ENCODE measurements around the gene SLC16A7. TPM values are rescaled to one million over a fixed set of nuclear protein-coding genes. Genes with fewer than 3 reads are reported as not detected.

The SLC16A7 gene
- total and polyA plus RNA-seq, 4 donors: 0.88 to 60.2 (median 25.6) TPM

DNA sequence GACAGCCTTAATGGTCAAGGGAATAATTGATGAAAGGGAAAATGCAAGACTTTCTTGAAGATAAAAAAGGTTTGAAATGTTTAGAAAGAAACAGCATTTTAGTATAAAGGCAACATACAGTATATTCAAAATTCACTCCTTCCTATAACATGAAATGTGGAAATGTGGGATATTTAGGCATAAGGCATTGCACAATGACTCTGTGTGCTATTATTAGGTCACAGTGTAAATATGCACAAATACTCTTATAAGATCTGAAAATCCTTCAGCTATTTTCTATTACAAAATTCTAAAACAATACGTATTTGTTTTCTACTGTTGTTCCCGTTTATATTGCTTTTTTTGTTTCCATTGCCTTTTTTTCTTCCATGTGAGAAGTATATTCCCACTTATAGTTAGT, 127.7 kb downstream of the SLC16A7 start:
- 79 to 80% methylated on average over 2 of the region's 2 CpGs for WGBS, 2 donors

DNA sequence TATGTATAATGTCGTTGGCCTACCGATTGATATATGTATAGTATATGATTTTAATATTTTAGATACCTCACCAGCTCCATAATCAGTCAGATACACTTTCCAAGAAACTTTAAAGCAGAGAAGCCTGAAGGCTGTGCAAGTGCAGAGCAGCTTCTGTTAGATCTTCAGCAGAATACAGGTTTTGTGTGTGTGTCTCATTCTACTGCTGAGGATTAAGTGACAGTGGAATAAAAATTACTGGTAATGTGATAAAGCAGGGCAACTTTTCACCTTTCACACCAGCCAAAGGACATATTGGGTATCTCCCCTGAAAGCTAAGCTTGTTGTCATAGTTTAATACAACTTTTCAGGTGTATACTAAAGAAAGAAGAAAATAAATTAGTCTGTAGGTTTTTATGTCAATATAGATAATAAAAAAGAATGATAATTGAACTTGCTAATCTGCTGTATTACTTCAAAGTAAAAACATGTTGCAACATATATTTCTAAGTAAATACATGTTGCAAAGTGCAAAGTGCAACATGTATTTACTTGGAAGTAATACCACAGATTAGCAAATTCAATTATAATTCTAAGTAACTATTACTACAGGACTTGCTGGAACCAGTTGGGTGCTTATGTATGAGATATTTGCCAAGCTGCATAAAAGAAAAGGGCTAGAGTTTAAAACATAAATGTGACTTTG, 128.3 kb downstream of the SLC16A7 start:
- intact Hi-C loops (cut with DNase I): no loop called here
- no peaks in the 10 kb centered on the region for H3K9me3 ChIP-seq (ENCODE audit: control insufficient read depth, low read length)
- no peak overlapping the region for H3K4me3 ChIP-seq (ENCODE audit: low read length in 2 of 2)
- 85 to 89% methylated on average over 2 of the region's 2 CpGs for WGBS, 2 donors
- no peak overlapping the region for H3K27ac ChIP-seq (ENCODE audit: low read depth in 1 of 2, low read length in 2 of 2)
- DNase-seq: no peak
- H3K36me3 ChIP-seq (ENCODE audit: control insufficient read depth in 1 of 2, insufficient read depth in 2 of 2, low read length in 1 of 2): no peaks in the 10 kb centered on the region
- H3K27me3 ChIP-seq (ENCODE audit: control insufficient read depth in 1 of 2, insufficient read depth in 2 of 2, low read length in 1 of 2): no peaks in the 10 kb centered on the region
- H3K4me1 ChIP-seq (ENCODE audit: control insufficient read depth in 1 of 2, insufficient read depth in 2 of 2, low read length in 2 of 2): no peaks in the 10 kb centered on the region
- ATAC-seq (ENCODE audit: low FRiP score): no peak

More for the DNA sequence above, 127.7 kb downstream of the SLC16A7 start:
- Histone ChIP-seq H3K36me3 (ENCODE audit: control insufficient read depth in 1 of 2, insufficient read depth in 2 of 2, low read length in 1 of 2) (no peaks in the 10 kb centered on the region), H3K4me1 (ENCODE audit: control insufficient read depth in 1 of 2, insufficient read depth in 2 of 2, low read length in 2 of 2) (no peaks in the 10 kb centered on the region), H3K27ac (ENCODE audit: low read depth in 1 of 2, low read length in 2 of 2) (no peak overlapping the region), H3K9me3 (ENCODE audit: control insufficient read depth, low read length) (no peaks in the 10 kb centered on the region), H3K4me3 (ENCODE audit: low read length in 2 of 2) (no peak overlapping the region), H3K27me3 (ENCODE audit: control insufficient read depth in 1 of 2, insufficient read depth in 2 of 2, low read length in 1 of 2) (no peaks in the 10 kb centered on the region)
- intact Hi-C loops (cut with DNase I): no loop called here
- ATAC-seq (ENCODE audit: low FRiP score) (no peak), DNase-seq (no peak)

DNA sequence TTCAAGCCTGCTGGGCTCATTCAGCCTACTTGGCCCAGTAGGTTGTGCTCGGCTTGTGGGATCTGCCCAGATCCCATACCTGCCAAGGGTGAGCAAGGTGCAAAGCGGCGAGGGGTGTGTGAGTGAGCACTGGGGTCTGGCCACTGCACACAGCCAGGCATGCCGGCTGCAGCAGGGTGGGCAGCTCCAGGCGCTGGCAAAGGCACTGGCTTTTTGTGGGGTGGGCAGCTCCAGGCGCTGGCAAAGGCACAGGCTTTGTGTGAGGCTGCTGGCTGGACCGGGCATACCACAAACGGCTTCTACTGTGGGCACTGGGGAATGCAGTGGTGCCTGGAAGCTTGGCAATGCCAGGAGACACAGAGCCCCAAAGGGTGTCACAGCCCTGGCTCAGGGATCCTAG, 137.4 kb downstream of the SLC16A7 start:
- Histone ChIP-seq H3K4me1 (ENCODE audit: control insufficient read depth in 1 of 2, insufficient read depth in 2 of 2, low read length in 2 of 2) (peaks cover 0 to 5% of the 10 kb centered on the region in 2 donors), H3K36me3 (ENCODE audit: control insufficient read depth in 1 of 2, insufficient read depth in 2 of 2, low read length in 1 of 2) (no peaks in the 10 kb centered on the region), H3K27me3 (ENCODE audit: control insufficient read depth in 1 of 2, insufficient read depth in 2 of 2, low read length in 1 of 2) (no peaks in the 10 kb centered on the region), H3K9me3 (ENCODE audit: control insufficient read depth, low read length) (no peaks in the 10 kb centered on the region), H3K4me3 (ENCODE audit: low read length in 2 of 2) (no peak overlapping the region), H3K27ac (ENCODE audit: low read depth in 1 of 2, low read length in 2 of 2) (no peak overlapping the region)
- intact Hi-C loops (cut with DNase I): no loop called here
- DNase-seq (peak in 1 of 2 donors; percentile 70), ATAC-seq (ENCODE audit: low FRiP score) (no peak)
- 90 to 92% methylated on average over 8 of the region's 8 CpGs for WGBS, 2 donors

DNA sequence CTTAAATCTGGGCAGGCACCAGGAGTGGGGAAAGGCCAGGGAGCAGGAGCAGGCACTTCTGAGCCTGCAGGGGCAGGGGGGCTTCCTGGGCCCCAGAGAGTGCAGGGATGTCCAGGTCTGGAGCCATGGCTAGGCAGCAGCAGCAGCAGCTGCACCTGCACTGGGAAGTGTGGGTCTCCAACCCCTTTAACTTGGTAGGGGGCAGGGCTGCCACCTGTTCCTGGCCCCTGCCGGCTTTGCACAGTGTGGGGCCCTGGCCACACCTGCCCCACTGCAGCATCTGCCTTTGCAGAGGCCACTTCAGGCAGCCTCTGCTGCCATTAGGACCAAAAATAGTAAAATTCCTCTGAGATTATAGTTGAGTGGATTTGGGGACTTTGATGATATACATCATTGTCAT, 138.5 kb downstream of the SLC16A7 start:
- WGBS, 2 donors: 81 to 92% methylated on average over 1 of the region's 1 CpG
- Histone ChIP-seq H3K27me3 (ENCODE audit: control insufficient read depth in 1 of 2, insufficient read depth in 2 of 2, low read length in 1 of 2) (no peaks in the 10 kb centered on the region), H3K4me3 (ENCODE audit: low read length in 2 of 2) (no peak overlapping the region), H3K4me1 (ENCODE audit: control insufficient read depth in 1 of 2, insufficient read depth in 2 of 2, low read length in 2 of 2) (peaks cover 0 to 5% of the 10 kb centered on the region in 2 donors), H3K36me3 (ENCODE audit: control insufficient read depth in 1 of 2, insufficient read depth in 2 of 2, low read length in 1 of 2) (no peaks in the 10 kb centered on the region), H3K9me3 (ENCODE audit: control insufficient read depth, low read length) (no peaks in the 10 kb centered on the region), H3K27ac (ENCODE audit: low read depth in 1 of 2, low read length in 2 of 2) (no peak overlapping the region)
- ATAC-seq (ENCODE audit: low FRiP score): no peak
- DNase-seq: no peak
- intact Hi-C loops (cut with DNase I): no loop called here

DNA sequence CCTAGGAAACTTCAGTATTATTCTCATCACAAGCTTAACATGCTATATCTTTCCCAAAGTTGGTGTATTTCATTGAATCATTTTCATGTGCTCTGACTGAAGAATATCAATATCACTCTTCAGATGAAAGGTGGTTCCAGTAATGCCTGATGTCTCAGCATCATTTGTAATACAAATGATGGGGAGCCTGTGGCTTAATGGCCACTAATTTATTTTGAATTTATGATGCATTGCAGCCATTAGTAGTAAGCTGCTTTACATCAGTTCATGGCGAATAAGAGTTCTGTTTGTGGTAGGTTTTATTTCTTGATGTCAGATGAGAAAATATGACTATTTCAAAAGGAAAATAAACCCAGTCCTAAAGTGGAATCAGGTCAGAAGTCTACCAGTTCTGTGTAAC, 139.4 kb downstream of the SLC16A7 start:
- Histone ChIP-seq H3K9me3 (ENCODE audit: control insufficient read depth, low read length) (no peaks in the 10 kb centered on the region), H3K27me3 (ENCODE audit: control insufficient read depth in 1 of 2, insufficient read depth in 2 of 2, low read length in 1 of 2) (no peaks in the 10 kb centered on the region), H3K36me3 (ENCODE audit: control insufficient read depth in 1 of 2, insufficient read depth in 2 of 2, low read length in 1 of 2) (no peaks in the 10 kb centered on the region), H3K4me1 (ENCODE audit: control insufficient read depth in 1 of 2, insufficient read depth in 2 of 2, low read length in 2 of 2) (peaks cover 0 to 5% of the 10 kb centered on the region in 2 donors), H3K4me3 (ENCODE audit: low read length in 2 of 2) (no peak overlapping the region), H3K27ac (ENCODE audit: low read depth in 1 of 2, low read length in 2 of 2) (no peak overlapping the region)
- 93 to 94% methylated on average over 1 of the region's 1 CpG for WGBS, 2 donors
- intact Hi-C loops (cut with DNase I): no loop called here
- DNase-seq (no peak), ATAC-seq (ENCODE audit: low FRiP score) (no peak)

DNA sequence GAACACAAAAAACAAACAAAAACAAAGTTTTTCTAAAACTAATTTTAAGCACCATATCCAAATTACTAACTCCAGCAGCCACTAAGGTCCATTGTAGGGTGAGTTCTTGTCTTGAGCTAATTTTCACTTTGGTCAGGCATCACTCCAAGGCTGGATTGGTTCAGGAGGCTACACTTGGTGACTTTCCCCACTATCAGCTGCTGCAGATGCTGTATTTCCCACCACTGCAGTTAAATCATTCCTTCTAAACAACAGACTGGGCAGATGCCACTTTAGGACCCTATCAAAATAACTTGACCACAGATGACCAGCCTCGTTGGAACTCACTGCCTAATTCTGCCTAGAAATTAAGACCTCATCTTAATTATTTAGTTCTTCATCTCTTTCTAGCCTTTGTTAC, 140.5 kb downstream of the SLC16A7 start:
- no peak overlapping the region for H3K27ac ChIP-seq (ENCODE audit: low read depth in 1 of 2, low read length in 2 of 2)
- intact Hi-C loops (cut with DNase I): no loop called here
- H3K4me3 ChIP-seq (ENCODE audit: low read length in 2 of 2): no peak overlapping the region
- peaks cover 0 to 5% of the 10 kb centered on the region in 2 donors for H3K4me1 ChIP-seq (ENCODE audit: control insufficient read depth in 1 of 2, insufficient read depth in 2 of 2, low read length in 2 of 2)
- DNase-seq: no peak
- no peaks in the 10 kb centered on the region for H3K27me3 ChIP-seq (ENCODE audit: control insufficient read depth in 1 of 2, insufficient read depth in 2 of 2, low read length in 1 of 2)
- H3K36me3 ChIP-seq (ENCODE audit: control insufficient read depth in 1 of 2, insufficient read depth in 2 of 2, low read length in 1 of 2): no peaks in the 10 kb centered on the region
- WGBS, 2 donors: 76 to 77% methylated on average over 1 of the region's 1 CpG
- no peak for ATAC-seq (ENCODE audit: low FRiP score)
- H3K9me3 ChIP-seq (ENCODE audit: control insufficient read depth, low read length): no peaks in the 10 kb centered on the region

DNA sequence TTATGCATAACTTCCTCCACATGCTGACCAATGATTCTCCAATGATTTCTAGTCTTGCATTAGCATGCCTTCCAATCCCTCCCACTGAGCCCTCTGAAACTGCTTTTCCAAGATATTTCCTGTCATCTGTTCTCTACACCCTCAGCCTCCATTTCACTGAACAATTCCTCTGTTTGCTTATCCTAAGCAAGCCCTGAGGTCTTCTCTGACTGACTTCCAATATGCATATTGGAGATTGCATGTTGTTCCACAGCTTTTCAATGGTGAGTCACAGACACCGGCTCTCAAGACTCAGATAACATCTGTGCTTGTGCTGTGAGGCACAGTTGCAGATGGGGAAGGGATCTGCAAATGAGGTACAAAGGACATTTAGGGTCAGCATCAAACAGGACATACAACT, 141.0 kb downstream of the SLC16A7 start:
- Histone ChIP-seq H3K9me3 (ENCODE audit: control insufficient read depth, low read length) (no peaks in the 10 kb centered on the region), H3K27ac (ENCODE audit: low read depth in 1 of 2, low read length in 2 of 2) (no peak overlapping the region), H3K4me3 (ENCODE audit: low read length in 2 of 2) (no peak overlapping the region), H3K36me3 (ENCODE audit: control insufficient read depth in 1 of 2, insufficient read depth in 2 of 2, low read length in 1 of 2) (no peaks in the 10 kb centered on the region), H3K27me3 (ENCODE audit: control insufficient read depth in 1 of 2, insufficient read depth in 2 of 2, low read length in 1 of 2) (no peaks in the 10 kb centered on the region), H3K4me1 (ENCODE audit: control insufficient read depth in 1 of 2, insufficient read depth in 2 of 2, low read length in 2 of 2) (peaks cover 0 to 5% of the 10 kb centered on the region in 2 donors)
- 6% methylated on average over 1 of the region's 1 CpG for WGBS, 2 donors
- intact Hi-C loops (cut with DNase I): no loop called here
- DNase-seq (no peak), ATAC-seq (ENCODE audit: low FRiP score) (peak; percentile 54)

DNA sequence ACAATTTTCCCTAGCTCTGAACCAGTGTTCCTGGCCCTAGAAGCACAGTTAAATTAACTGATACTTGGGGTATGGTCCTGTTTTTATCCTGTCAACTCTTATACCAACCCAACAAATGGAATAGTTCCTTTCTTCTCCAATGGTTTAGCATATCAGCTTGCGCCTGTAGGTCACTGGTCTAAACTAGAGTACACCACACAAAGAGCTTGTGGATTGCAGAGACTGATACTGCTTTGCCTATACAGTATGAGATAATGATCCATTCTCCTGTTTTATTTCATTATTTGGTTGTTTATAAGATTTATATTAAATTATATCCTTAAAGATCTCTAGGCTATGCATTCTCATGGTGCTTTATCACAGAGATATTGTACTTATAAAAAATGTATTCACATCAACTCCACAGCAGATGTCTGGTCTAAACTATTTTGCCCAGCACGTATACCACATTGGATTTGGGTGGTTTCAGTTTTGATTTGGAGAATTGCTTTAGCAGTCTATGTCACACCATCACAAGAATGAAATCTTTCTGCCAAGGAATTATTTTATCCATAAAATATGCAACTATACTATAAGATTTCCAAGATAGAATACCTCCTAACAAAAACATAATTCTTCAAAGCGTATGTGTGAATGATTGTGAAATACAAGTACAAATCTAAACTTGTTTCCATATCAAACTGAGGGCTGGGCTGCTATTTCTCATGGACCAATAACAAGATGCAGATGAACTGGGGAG, 142.1 kb downstream of the SLC16A7 start:
- H3K27me3 ChIP-seq (ENCODE audit: control insufficient read depth in 1 of 2, insufficient read depth in 2 of 2, low read length in 1 of 2): no peaks in the 10 kb centered on the region
- WGBS, 2 donors: 35 to 36% methylated on average over 3 of the region's 3 CpGs
- peak; percentile 33 for ATAC-seq (ENCODE audit: low FRiP score)

DNA sequence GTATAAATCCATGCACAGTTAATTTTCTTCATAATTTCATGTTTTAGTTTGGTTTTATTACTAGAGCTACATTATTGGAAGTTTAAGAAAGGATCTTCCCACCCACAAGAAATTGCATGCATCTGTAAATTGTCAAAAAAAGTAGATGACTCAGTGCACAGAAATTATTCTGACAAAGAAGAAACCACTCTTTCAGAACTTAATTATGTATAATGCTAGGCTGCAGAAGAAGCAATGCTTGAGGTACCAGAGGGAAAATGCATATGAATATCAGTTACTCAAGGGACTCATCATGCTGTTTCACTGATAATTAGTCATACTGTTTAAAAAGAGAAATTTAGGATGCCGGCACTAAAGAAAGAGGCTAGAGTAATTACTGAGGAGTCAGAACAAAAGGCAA, 147.0 kb downstream of the SLC16A7 start:
- Histone ChIP-seq H3K36me3 (ENCODE audit: control insufficient read depth in 1 of 2, insufficient read depth in 2 of 2, low read length in 1 of 2) (peaks cover 0 to 3% of the 10 kb centered on the region in 2 donors), H3K4me3 (ENCODE audit: low read length in 2 of 2) (no peak overlapping the region), H3K4me1 (ENCODE audit: control insufficient read depth in 1 of 2, insufficient read depth in 2 of 2, low read length in 2 of 2) (no peaks in the 10 kb centered on the region), H3K27me3 (ENCODE audit: control insufficient read depth in 1 of 2, insufficient read depth in 2 of 2, low read length in 1 of 2) (no peaks in the 10 kb centered on the region), H3K9me3 (ENCODE audit: control insufficient read depth, low read length) (no peaks in the 10 kb centered on the region), H3K27ac (ENCODE audit: low read depth in 1 of 2, low read length in 2 of 2) (no peak overlapping the region)
- WGBS, 2 donors: 97 to 100% methylated on average over 1 of the region's 1 CpG
- intact Hi-C loops (cut with DNase I): no loop called here
- DNase-seq (no peak), ATAC-seq (ENCODE audit: low FRiP score) (no peak)

More for the DNA sequence above, 142.1 kb downstream of the SLC16A7 start:
- Histone ChIP-seq H3K27ac (ENCODE audit: low read depth in 1 of 2, low read length in 2 of 2) (no peak overlapping the region), H3K4me3 (ENCODE audit: low read length in 2 of 2) (no peak overlapping the region), H3K4me1 (ENCODE audit: control insufficient read depth in 1 of 2, insufficient read depth in 2 of 2, low read length in 2 of 2) (peaks cover 0 to 5% of the 10 kb centered on the region in 2 donors), H3K9me3 (ENCODE audit: control insufficient read depth, low read length) (no peaks in the 10 kb centered on the region), H3K36me3 (ENCODE audit: control insufficient read depth in 1 of 2, insufficient read depth in 2 of 2, low read length in 1 of 2) (no peaks in the 10 kb centered on the region)
- DNase-seq: no peak
- intact Hi-C loops (cut with DNase I): no loop called here
